Measurements from ENCODE around the gene OR2J1. TPM values are rescaled to one million over a fixed set of nuclear protein-coding genes. Genes with fewer than 3 reads are reported as not detected.
A peak's percentile ranks its signal among the peaks of the same experiment; 100 is the strongest.

Gene OR2J1
- total and polyA plus RNA-seq, 9 of the 15 experiments (the other 6 are each of a cell fraction or from before 2014, with no cell fraction given), result not detected

DNA sequence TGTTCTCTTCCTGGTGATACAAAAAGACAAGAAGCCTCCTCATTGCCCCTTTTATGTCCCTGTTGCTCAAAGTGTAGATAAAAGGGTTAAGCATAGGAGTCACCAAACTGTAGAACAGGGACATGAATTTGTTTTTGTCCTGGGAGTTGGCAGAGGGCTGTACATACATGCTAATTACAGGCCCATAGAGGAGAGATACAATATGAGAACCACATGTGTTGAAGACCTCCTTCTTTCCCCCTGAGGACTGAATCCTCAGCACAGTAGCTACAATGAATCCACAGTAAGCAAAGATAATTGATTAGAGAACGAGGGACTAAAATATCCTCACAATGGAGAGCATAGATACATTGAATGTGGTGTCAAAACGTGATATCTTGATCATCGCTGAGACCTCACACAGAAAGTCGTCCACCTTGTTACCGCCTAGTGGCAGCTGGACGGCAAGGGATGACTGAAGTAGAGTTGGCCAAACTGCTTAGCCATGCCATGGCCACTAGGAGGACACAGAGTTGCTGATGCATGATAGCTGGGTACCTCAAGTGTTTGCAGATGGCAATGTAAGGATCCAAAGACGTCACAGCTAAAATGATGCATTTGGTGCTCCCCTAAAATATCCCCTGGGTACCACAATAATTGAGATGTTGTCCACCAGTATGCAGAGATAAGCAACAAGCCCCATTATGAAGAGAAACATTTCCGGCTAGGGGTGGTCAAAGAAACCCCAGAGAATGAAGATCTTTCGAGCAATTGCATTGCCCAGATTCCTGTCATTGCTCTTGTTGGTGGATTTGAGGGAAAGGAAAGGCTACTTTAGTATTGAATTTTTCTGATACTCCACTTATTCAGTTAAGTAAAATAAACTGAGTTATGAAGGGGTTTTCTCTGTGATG, 27.2 kb upstream of the OR2J1 start (continued):
- no peak for TF ChIP-seq SRF (CRISPR knock-in tag; IDR thresholded peaks at IDR 0.05)
- TF ChIP-seq, protein P1, sequence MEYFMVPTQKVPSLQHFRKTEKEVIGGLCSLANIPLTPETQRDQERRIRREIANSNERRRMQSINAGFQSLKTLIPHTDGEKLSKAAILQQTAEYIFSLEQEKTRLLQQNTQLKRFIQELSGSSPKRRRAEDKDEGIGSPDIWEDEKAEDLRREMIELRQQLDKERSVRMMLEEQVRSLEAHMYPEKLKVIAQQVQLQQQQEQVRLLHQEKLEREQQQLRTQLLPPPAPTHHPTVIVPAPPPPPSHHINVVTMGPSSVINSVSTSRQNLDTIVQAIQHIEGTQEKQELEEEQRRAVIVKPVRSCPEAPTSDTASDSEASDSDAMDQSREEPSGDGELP (CRISPR knock-in tag; IDR thresholded peaks at IDR 0.05; ENCODE audit: borderline replicate concordance), result 0 out of 2 replicates have a peak, but pooled peaks have one; percentile 29
- TF ChIP-seq RAD21 (CRISPR knock-in tag; conservative IDR thresholded peaks at IDR 0.05 in 1 of 2, IDR thresholded peaks at IDR 0.05 in 1 of 2), result peak; percentile 40 to 73; a peak in 3 of 4 replicates
- TF ChIP-seq NCOA6 (IDR thresholded peaks at IDR 0.05), result no peak
- no peak for TF ChIP-seq CC2D1A (IDR thresholded peaks at IDR 0.05)
- TF ChIP-seq GATA2 (CRISPR knock-in tag; IDR thresholded peaks at IDR 0.05), result 0 out of 2 replicates have a peak, but pooled peaks have one; percentile 38
- TF ChIP-seq ZKSCAN8 (CRISPR knock-in tag; IDR thresholded peaks at IDR 0.05), result no peak
- TF ChIP-seq, protein P2, sequence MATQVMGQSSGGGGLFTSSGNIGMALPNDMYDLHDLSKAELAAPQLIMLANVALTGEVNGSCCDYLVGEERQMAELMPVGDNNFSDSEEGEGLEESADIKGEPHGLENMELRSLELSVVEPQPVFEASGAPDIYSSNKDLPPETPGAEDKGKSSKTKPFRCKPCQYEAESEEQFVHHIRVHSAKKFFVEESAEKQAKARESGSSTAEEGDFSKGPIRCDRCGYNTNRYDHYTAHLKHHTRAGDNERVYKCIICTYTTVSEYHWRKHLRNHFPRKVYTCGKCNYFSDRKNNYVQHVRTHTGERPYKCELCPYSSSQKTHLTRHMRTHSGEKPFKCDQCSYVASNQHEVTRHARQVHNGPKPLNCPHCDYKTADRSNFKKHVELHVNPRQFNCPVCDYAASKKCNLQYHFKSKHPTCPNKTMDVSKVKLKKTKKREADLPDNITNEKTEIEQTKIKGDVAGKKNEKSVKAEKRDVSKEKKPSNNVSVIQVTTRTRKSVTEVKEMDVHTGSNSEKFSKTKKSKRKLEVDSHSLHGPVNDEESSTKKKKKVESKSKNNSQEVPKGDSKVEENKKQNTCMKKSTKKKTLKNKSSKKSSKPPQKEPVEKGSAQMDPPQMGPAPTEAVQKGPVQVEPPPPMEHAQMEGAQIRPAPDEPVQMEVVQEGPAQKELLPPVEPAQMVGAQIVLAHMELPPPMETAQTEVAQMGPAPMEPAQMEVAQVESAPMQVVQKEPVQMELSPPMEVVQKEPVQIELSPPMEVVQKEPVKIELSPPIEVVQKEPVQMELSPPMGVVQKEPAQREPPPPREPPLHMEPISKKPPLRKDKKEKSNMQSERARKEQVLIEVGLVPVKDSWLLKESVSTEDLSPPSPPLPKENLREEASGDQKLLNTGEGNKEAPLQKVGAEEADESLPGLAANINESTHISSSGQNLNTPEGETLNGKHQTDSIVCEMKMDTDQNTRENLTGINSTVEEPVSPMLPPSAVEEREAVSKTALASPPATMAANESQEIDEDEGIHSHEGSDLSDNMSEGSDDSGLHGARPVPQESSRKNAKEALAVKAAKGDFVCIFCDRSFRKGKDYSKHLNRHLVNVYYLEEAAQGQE (IDR thresholded peaks at IDR 0.05; ENCODE audit: borderline replicate concordance), result peak; percentile 49; the same call in 1 of the 2 replicates
- TF ChIP-seq, protein P2 (CRISPR knock-in tag; IDR thresholded peaks at IDR 0.05; ENCODE audit: low read depth), result no peak
- TF ChIP-seq CXXC5 (CRISPR knock-in tag; IDR thresholded peaks at IDR 0.05), result 0 out of 2 replicates have a peak, but pooled peaks have one; percentile 13
- TF ChIP-seq, protein P3, sequence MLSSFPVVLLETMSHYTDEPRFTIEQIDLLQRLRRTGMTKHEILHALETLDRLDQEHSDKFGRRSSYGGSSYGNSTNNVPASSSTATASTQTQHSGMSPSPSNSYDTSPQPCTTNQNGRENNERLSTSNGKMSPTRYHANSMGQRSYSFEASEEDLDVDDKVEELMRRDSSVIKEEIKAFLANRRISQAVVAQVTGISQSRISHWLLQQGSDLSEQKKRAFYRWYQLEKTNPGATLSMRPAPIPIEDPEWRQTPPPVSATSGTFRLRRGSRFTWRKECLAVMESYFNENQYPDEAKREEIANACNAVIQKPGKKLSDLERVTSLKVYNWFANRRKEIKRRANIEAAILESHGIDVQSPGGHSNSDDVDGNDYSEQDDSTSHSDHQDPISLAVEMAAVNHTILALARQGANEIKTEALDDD (IDR thresholded peaks at IDR 0.05), result 0 out of 2 replicates have a peak, but pooled peaks have one; percentile 15
- TF ChIP-seq, protein P4, sequence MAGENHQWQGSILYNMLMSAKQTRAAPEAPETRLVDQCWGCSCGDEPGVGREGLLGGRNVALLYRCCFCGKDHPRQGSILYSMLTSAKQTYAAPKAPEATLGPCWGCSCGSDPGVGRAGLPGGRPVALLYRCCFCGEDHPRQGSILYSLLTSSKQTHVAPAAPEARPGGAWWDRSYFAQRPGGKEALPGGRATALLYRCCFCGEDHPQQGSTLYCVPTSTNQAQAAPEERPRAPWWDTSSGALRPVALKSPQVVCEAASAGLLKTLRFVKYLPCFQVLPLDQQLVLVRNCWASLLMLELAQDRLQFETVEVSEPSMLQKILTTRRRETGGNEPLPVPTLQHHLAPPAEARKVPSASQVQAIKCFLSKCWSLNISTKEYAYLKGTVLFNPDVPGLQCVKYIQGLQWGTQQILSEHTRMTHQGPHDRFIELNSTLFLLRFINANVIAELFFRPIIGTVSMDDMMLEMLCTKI (IDR thresholded peaks at IDR 0.05; ENCODE audit: partially characterized antibody), result no peak
- no peak for TF ChIP-seq ATF1 (CRISPR knock-in tag; IDR thresholded peaks at IDR 0.05)
- TF ChIP-seq ATF1 (tag; IDR thresholded peaks at IDR 0.05), result peak; percentile 13; the same call in 1 of the 2 replicates
- TF ChIP-seq EWSR1 (IDR thresholded peaks at IDR 0.05; ENCODE audit: borderline replicate concordance, low read depth, partially characterized antibody), result no peak
- TF ChIP-seq RFX5 (IDR thresholded peaks at IDR 0.05; ENCODE audit: low read depth, low read length), result no peak

Data from K562 (cell line).